ENCODE results near the gene CST11. TPM values are rescaled to one million over a fixed set of nuclear protein-coding genes. Genes with fewer than 3 reads are reported as not detected.

Gene CST11
- total RNA-seq, 1 experiment from 2014 or later: not detected

DNA sequence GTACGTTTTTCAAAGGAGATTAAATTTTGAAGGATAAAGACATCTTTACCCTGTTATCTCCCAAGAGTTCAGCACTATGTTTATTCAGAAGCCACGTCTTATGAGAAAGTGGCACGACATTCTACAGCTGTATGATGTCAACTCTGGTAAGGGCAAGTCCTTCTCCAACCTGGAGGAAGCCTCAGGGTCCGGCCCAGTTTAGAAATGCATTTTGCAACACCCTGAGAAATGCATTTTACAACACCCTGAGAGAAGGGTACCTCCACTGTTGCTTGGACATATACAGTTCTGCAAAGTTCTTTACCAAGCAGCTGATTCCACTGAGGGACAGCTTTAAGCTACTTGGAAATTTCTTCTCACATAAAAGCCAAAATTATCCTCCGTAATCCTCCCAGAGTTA lies 48.9 kb downstream of the CST11 start:
- H3K4me3 ChIP-seq: no peak overlapping the region
- peaks cover 9% of the 10 kb centered on the region for H3K36me3 ChIP-seq
- no peaks in the 10 kb centered on the region for H3K9me3 ChIP-seq (replicated peaks)
- no peak for DNase-seq
- no peak overlapping the region for H3K27ac ChIP-seq
- H3K27me3 ChIP-seq: no peaks in the 10 kb centered on the region
- H3K4me1 ChIP-seq: no peaks in the 10 kb centered on the region

DNA sequence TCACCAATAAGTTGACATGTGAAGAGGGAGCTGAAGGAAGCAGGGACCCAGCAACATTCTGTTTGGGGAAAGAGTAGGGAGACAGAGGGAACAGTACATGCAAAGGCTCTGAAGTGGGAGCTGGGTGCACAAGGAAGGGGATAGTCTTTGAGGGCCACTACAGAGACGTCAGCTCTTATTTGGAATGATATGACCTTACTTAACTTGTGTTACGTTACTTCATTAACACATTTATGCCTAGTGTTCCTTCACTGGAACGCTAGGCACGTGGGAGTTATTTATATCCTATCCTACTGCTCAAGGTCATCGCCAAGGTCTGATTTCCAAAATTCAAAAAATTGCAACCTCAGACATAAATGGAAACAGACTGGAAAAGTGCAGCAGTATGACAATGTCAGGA lies 51.6 kb downstream of the CST11 start:
- H3K4me3 ChIP-seq: no peak overlapping the region
- DNase-seq: no peak

More for the DNA sequence above, 51.6 kb downstream of the CST11 start:
- Histone ChIP-seq H3K4me1 (no peaks in the 10 kb centered on the region), H3K27ac (no peak overlapping the region), H3K9me3 (replicated peaks) (no peaks in the 10 kb centered on the region), H3K27me3 (no peaks in the 10 kb centered on the region), H3K36me3 (peaks cover 17% of the 10 kb centered on the region)

Other genes with a start within 250 kb of the CST11 start
- 85.9 and 90.7 TPM in 2 replicates for gene NXT1, start 102.1 kb downstream of the CST11 start, total RNA-seq (2014; rRNA removed; shearing (Covaris generic))
- 31.8 and 32.2 TPM in 2 replicates for gene GZF1, start 90.7 kb downstream of the CST11 start, total RNA-seq (2014; rRNA removed; shearing (Covaris generic))
- 7.1 and 11.3 TPM in 2 replicates for gene NAPB, start 31.4 kb downstream of the CST11 start, total RNA-seq (2014; rRNA removed; shearing (Covaris generic))
- gene CSTL1, start 13.2 kb downstream of the CST11 start, total RNA-seq (2014; rRNA removed; shearing (Covaris generic)): not detected in 2 replicates
- not detected in 2 replicates for gene CST8, start 38.2 kb upstream of the CST11 start, total RNA-seq (2014; rRNA removed; shearing (Covaris generic))
- not detected in 2 replicates for gene CST9L, start 115.6 kb upstream of the CST11 start, total RNA-seq (2014; rRNA removed; shearing (Covaris generic))
- not detected in 2 replicates for gene CST9, start 153.0 kb upstream of the CST11 start, total RNA-seq (2014; rRNA removed; shearing (Covaris generic))
- 67.6 and 70.8 TPM in 2 replicates for gene CST3, start 185.1 kb upstream of the CST11 start, total RNA-seq (2014; rRNA removed; shearing (Covaris generic))
- not detected in 2 replicates for gene CST4, start 236.2 kb upstream of the CST11 start, total RNA-seq (2014; rRNA removed; shearing (Covaris generic))